ENCODE results near the gene SERAC1.
"Not testable (repeated sequence)": the region's sequence is repeated elsewhere in the genome, so short reads cannot be mapped to it uniquely, and the experiment has no call there.

The SERAC1 gene

DNA sequence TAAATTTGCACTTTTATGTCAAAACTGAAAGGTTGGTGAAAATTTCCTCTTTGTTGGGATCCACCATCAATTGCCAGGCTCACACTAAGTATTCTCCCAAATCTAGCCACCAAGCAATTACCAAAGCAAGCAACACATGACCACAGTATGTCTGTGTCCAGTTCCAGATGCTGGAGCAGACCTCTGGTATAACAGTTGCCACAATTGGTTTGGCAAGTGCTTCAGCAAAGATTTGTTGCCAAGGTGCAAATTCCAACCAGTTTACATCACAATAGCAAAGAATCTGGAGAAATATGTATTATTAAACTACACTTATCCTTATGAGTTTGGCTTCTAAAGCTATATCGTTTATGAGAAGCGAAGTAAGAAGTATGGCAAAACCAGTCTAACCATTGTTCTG is 6.5 kb upstream of the SERAC1 start:
- no peak for DNase-seq (ENCODE audit: low read depth in 2 of 2, low spot score in 1 of 2)

DNA sequence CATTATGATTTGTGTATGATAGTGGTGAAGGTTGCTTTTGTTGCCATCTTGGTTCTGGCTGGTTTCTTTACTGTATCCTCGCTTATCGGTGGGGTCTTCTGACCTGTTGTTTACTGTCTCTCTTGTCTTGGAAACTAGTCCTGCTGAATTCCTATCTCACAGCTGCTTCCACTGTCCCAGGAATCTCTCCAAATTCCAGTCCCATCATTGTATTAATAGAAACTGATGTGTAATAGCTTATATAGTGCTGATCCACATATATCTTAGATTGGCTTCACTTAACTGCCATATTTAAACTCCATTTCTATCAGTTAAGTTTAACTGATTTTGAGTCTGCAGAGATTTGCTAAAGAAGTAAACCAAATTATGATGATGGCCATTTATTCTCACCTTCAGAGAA is 6.0 kb upstream of the SERAC1 start:
- DNase-seq (ENCODE audit: low read depth in 2 of 2, low spot score in 1 of 2), result no peak

DNA sequence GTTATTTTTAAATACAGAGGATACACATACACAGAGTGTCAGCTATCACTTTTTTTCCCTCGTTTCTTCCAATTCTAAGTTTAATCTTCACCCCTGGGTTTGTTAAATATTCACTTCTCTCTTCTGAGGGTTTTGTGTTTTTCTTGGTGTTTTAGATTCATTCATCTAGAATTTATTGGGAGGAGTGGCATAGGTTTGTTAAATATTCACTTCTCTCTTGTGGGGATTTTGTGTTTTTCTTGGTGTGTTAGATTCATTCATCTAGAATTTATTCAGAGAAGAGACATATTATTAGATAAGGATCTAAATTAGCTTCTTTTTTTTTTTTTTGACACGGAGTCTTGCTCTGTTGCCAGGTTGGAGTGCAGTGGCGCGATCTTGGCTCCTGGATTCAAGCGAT is 3.9 kb upstream of the SERAC1 start:
- DNase-seq (ENCODE audit: low read depth in 2 of 2, low spot score in 1 of 2), result no peak

DNA sequence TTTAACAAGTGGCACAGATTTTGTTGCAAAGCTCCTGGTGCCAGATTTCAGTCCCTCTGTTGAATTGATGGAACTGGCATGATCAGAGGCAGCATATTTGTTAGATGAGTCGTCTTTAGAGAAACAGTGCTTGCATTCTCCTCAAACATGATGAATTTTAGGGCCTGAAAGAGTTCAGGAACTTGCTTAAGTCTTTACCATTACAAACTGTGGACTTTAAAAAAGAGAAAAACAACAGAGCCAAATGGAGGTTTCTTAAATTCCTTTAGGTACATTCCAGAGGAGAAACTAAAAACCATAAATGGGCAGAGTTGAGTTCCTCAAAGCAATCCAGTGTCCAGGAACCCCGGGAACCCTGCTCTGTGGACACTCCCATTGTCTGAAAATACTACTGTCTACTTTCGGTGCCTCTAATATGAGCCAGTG is 2.6 kb upstream of the SERAC1 start:
- no peak for DNase-seq (ENCODE audit: low read depth in 2 of 2, low spot score in 1 of 2)

DNA sequence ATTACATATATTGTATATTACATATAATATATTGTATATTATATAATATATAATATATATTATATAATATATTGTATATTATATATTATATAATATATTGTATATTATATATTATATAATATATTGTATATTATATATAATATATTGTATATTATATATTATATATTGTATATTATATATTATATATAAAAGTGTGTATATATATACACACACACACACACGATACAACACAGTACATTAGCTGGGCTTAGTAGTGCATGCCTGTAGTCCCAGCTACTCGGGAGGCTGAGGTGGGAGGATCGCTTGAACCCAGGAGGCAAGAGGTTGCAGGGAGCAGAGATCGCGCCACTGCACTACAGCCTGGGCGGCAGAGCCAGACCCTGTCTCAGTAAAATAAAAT is 1.6 kb upstream of the SERAC1 start:
- DNase-seq (ENCODE audit: low read depth in 2 of 2, low spot score in 1 of 2), result not testable (repeated sequence)

DNA sequence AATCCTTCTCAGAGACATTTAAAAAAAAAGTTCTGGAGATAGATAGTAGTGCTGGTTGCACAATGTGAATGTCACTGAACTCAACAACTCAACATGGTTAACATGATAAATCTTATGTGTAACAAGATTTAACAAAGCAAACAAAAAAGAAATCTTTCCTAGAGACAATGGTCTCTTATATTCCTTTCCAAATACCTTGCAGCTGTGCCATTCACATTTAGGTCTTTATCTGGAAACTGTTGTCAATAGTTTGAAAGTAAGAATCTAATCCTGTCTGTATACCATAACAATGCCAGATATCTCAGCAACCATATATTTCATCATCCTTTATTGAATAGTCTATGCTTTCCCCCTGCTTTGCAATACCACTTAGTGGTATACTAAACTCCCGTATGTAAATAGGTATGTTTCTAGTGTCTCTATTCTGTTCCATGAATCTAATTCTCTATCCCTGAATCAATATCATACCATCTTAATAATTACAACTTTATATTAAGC is 2.1 kb downstream of the SERAC1 start:
- no peak for DNase-seq (ENCODE audit: low read depth in 2 of 2, low spot score in 1 of 2)

DNA sequence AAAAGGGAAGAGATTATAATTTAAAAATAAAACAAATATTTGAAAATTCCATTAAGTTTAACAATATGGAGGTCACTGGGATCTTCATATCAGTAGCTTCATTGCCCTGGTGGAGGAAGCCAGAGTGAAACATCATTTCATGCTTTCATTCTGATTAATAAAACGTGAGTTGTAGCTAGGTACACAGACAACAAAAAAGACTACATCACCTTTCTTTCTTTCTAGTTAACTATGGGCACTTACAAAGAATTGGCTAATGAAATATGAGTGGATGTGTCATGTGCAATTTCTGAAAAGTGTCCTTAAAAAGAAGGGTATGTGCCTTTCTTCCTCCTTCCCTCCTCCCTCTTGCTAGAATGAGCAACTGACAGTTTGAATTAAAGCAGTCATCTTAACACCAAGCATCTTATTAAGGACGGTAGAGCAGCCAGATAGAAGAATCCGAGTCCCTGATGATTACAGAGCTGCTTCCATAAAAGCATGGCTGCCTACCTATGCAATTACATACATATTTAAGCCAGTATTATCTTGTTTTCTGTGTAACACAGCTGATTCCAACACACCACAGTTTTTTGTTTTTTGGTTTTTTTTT is 3.4 kb downstream of the SERAC1 start:
- no peak for DNase-seq (ENCODE audit: low read depth in 2 of 2, low spot score in 1 of 2)

DNA sequence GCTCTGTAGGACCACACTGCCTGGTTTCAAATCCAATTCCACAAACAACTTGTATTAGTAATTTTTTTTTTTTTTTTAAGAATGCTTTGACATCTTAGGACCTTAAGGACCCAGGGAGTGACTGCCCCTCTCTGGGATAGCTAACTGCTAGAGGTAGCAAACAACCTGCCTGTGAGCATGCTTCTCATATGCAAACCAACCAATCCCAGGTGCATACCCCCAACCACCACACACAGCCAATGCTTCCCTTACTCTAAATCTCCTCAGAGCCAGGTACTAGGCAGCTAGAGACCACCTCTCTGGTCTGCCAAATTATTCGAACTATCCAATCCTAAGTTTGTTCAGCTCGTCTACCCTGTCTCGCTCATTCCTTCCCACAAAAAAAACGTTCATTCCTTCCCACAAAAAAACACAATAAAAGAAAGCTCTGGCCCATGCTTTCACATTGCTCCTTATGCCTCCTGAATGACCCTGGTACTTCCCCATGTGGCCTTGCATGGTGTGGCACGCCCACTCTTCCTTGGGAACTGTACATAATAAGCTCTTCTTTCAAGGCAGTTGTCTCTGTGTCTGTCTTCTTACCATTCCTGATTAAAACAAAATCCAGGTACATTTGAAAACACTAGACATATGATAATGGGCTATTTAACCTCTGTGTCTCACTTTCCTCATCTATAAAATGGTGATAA is 6.4 kb downstream of the SERAC1 start:
- DNase-seq (ENCODE audit: low read depth in 2 of 2, low spot score in 1 of 2), result no peak

DNA sequence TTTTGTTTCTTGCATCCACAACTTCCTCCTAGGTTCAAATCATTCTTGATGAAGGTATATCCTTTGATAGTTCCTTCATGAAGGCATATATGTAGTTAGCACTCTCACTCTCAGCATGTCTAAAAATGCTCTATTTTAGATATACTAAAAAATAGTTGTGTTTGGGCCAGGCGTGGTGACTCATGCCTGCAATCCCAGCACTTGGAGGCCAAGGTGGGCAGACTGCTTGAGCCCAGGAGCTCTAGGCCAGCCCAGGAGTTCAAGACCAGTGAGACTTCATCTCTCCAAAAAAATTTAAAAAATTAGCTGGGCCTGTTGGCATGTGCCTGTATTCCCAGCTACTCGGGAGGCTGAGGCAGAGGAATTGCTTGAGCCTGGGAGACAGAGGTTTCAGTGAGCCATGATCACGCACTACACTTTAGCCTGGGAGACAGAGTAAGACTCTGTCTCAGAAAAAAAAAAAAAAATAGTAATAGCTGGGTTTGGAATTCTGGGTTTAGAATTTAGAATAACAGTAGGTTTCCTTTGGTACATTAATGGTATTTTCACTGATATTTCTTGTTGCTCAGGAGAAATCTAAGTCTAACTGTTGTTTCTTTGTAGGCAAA is 7.0 kb downstream of the SERAC1 start:
- DNase-seq (ENCODE audit: low read depth in 2 of 2, low spot score in 1 of 2), result no peak

DNA sequence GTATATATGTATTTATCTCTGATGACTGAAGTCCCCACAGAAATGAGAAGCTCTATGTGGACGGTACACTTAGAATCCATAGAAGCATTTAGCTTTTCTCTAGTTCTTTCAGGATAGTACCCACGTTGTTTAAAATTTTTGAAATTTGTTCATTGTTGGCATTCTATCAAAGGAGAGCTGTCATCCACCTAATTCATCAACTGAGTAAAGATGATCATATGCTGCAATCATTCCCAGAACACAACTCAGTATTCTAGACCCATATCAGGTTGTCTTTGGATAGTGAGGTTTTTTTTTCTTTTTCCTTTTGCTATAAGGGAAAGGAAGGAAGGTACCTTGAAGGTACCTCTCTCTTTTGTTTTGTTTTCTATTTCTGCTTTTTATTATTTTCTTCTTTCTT is 9.3 kb downstream of the SERAC1 start:
- no peak for DNase-seq (ENCODE audit: low read depth in 2 of 2, low spot score in 1 of 2)

DNA sequence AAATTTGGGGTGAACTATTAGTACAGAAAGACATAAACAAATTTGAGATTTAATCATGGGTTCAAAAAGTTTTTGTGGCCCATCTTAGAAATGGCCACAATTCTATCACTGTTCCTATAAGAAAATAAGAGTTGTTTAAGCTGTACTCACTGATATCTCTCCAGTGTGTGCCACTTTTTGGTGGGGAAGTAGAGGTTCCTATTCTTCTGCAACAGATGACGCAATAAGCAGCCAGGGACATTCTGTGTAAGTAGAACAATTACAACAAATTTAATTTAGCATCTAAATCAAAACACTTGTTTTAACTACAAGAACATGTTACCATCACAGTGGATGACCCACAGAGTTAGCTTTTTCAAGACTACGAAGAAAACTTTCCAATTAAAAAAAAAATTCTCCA is 9.9 kb downstream of the SERAC1 start:
- DNase-seq (ENCODE audit: low read depth in 2 of 2, low spot score in 1 of 2), result no peak

DNA sequence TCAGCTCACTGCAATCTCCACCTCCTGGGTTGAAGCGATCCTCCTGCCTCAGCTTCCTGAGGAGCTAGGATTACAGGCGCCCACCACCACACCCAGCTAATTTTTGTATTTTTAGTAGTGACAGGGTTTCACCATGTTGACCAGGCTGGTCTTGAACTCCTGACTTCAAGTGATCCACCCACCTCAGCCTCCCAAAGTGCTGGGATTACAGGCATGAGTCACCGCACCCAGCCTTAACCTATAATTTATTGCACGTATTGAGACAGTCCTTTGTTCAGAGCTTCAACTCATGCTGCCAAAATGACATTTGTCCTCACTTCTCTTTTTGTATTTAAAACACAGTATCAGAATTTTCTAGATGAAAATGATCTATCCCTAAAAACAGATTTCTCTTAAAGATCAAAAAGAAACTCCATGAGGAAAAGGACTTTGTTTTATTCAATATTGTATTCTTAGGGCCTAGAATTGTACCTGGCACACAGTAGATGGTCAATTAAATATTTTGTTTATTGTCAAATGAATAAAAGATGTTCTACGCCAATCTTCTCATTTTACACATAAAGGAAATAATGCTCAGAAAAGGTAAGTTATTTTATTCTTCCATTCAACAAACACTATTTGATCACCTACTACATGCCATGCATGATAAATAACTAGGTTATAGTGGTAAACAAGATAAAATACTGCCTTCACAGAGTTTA is 10.8 kb downstream of the SERAC1 start:
- no peak for DNase-seq (ENCODE audit: low read depth in 2 of 2, low spot score in 1 of 2)

DNA sequence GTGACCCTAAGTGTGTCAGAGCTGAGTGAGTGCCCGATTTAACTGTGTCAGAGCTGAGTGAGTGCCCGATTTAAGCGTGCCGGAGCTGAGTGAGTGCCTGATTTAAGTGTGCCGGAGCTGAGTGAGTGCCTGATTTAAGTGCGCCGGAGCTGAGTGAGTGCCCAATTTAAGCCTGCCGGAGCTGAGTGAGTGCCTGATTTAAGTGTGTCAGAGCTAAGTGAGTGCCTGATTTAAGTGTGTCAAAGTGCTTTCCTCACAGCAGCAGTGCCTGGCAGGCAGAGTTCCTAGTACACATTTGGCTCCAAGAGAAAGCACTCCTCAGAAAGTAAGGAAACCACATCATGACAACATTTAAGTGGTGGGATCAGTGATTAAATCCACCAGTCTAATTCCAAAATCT is 13.2 kb downstream of the SERAC1 start:
- no peak for DNase-seq (ENCODE audit: low read depth in 2 of 2, low spot score in 1 of 2)

DNA sequence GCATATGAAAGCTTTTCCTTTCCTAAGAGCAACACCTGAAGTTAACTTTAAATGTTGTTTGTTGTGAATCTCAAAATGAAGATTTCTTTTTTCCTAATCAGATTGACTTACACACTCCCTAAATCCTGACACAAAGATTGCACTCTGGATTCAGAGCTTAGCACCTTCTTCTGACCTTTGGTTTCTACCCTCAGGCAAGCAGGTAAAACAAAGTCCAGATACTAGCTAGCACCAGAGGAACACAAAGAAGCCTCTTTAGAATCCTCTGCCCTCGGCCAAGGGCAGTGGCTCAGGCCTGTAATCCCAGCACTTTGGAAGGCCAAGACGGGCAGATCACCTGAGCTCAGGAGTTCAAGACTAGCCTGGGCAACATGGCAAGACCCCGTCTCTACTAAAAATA is 14.5 kb downstream of the SERAC1 start:
- no peak for DNase-seq (ENCODE audit: low read depth in 2 of 2, low spot score in 1 of 2)

DNA sequence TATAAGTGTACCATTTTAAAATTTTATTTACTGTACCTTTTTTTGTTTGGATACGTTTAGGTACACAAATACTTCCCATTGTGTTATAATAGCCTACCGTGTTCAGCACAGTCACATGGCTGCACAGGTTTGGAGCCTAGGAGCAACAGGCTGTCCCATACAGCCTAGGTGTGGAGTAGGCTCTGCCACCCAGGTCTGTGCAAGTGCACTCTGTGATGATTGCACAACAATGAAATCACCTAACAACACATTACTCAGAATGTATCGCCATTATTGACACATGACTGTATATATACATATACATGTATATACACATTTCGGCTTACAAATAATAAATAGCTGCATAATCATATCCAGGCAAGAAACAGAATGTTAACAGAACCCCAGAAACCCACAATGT is 15.4 kb downstream of the SERAC1 start:
- no peak for DNase-seq (ENCODE audit: low read depth in 2 of 2, low spot score in 1 of 2)

DNA sequence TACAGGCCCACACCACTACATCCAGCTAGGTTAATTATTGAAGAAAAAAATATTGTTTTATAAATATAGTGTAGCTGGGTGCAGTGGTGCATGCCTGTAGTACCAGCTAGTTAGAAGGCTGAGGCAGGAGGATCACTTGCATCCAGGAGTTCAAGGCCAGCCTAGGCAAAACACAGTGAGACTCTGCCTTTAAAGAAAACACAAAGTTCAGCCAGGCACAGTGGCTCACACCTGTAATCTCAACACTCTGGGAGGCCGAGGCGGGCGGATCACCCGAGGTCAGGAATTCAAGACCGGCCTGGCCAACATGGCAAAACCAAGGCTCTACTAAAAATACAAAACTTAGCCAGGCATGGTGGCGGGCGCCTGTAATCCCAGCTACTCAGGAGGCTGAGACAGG is 16.0 kb downstream of the SERAC1 start:
- DNase-seq (ENCODE audit: low read depth in 2 of 2, low spot score in 1 of 2), result not testable (repeated sequence)

DNA sequence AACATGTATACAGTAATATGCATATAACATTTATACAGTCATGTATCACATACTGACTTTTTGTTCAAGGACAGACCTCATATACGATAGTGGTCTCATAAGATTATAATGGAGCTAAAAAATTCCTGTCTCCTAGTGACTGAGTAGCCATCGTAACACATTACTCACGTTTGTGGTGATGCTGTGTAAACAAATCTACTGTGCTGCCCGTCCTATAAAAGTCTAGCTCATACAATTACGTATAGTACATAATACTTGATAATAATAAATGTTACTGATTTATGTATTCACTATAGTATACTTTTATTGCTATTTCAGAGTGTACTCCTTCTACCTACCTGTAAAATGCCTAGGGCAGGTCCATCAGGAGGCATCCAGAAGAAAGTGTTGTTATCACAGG is 17.4 kb downstream of the SERAC1 start:
- DNase-seq (ENCODE audit: low read depth in 2 of 2, low spot score in 1 of 2), result no peak

DNA sequence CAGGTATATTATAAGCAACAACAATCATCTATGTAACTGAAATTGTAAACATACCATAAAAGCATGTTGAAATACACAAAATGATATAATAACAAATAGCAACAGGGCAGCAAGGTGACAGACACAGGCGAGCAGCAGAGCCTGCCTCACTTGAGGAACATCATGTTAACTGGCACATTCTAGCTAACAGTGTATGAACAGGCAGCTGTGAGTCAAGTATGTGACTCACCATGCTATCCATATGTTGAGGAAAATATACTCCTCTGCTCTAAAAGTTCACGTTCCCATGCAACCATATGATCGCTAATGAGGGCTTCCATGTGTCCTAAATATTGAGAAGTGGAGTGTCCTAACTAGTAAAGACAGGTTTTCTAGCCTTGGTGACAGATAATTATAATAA is 18.4 kb downstream of the SERAC1 start:
- no peak for DNase-seq (ENCODE audit: low read depth in 2 of 2, low spot score in 1 of 2)

DNA sequence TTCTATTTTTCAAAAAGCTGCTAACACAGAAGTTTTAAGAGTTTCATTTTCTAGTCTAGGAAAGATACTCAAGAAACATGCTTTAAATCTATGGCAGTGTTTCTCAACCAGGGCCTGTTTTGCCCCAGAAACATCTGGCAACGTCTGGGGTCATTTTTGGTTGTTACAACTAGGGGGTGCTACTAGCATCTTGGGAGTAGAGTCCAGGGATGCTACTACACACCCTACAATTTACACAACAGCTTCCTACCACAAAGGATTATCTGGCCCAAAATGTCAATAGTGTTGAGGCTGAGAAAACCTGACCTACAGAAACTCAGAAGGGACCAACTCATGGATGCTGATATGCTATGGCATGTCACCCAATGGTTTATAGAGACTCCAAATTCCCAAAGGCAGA is 24.4 kb downstream of the SERAC1 start:
- DNase-seq (ENCODE audit: low read depth in 2 of 2, low spot score in 1 of 2), result no peak

DNA sequence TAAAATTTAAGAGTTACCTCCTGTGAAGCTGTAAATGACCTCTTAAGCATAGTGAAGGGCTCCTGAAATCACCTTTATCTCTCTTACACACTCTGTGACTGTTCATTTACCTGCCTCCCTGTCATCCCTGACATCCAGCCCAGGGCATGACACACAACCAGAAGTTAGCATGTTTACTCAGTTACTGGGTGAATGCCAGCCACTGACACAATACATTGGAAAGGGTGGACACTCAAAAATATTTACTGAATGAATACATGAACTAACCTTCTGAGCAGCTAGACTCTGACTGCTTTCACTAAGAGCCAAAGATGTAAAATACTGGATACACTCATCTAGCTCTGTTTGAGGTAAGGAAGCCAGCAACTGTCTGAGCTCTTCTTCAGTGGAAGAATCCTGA is 25.3 kb downstream of the SERAC1 start:
- no peak for DNase-seq (ENCODE audit: low read depth in 2 of 2, low spot score in 1 of 2)

DNA sequence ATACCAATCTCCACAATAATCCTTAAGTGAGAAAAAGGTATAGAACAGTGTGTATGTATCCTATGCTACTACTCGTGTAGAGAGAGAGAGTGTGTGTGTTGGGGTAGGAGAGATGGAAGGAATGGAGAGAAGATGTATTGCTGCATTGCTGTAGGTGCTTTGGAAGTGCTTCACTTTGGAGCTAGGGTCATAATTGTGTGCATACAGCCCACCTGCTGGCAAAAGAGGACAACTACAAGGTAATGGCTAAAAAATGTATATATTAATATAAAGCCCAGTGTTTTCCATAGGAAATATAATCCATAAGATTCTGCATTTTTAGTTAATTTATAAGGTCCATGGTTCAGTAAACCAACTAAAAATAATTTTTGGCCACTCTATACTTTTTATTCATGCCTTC is 36.1 kb downstream of the SERAC1 start:
- DNase-seq (ENCODE audit: low read depth in 2 of 2, low spot score in 1 of 2), result no peak

DNA sequence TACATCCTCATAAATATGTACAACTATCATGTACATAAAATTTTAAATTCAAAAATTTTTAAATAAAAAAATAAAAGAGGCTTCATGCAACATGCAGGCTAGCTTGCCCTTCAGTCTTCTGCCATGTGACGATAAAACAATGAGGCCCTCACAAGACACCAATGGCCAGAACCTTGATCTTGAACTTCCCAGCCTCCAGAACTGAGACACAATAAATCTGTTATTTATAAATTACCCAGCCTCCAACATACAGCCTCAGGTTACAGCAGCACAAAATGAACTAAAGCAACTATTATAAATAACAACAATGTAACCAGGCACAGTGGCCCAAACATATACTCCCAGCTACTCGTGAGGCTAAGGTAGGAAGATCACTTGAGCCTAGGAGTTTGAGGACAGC is 42.8 kb downstream of the SERAC1 start:
- DNase-seq (ENCODE audit: low read depth in 2 of 2, low spot score in 1 of 2), result no peak

Measured in stimulated activated CD8-positive, alpha-beta memory T cell treated with anti-CD3 and anti-CD28 coated beads, Interleukin-4, amount 100 ng/mL, for 1 hour (primary cell).